HG03565 (cell line): ENCODE results near the gene RTF1.
"Not testable (repeated sequence)": the region's sequence is repeated elsewhere in the genome, so short reads cannot be mapped to it uniquely, and the experiment has no call there.

Experiments
- ATAC-seq: cut with Tn5 transposase; IDR thresholded peaks from one replicate; pipeline ENCODE4 v1.9.1; 2021; ENCODE audit warnings: mild to moderate bottlenecking, moderate library complexity; ENCODE audit not compliant: unreplicated experiment

The RTF1 gene

GRCh38 chr15:41416742-41417417 is at the start of gene RTF1:
TSS of gene RTF1 (plus strand) at chr15:41417095. CDS start at chr15:41417116, 21 bp downstream.
- ATAC-seq: peak; percentile 67

GRCh38 chr15:41367418-41367817 is 49.5 kb upstream of the RTF1 start:
- ATAC-seq: no peak

GRCh38 chr15:41377978-41378377 is 38.9 kb upstream of the RTF1 start:
- ATAC-seq: no peak

GRCh38 chr15:41383974-41384749 is 32.7 kb upstream of the RTF1 start:
- not testable (repeated sequence) for ATAC-seq

GRCh38 chr15:41387646-41388045 is 29.2 kb upstream of the RTF1 start:
- no peak for ATAC-seq

GRCh38 chr15:41392659-41393058 is 24.2 kb upstream of the RTF1 start:
- ATAC-seq: no peak

- no peak for ATAC-seq
Observed at GRCh38 chr15:41394924-41395323, 22.0 kb upstream of the RTF1 start.

- no peak for ATAC-seq
Observed at GRCh38 chr15:41396111-41396510, 20.8 kb upstream of the RTF1 start.

GRCh38 chr15:41401904-41402267 is 15.0 kb upstream of the RTF1 start:
- ATAC-seq: no peak

GRCh38 chr15:41407341-41407740 is 9.6 kb upstream of the RTF1 start:
- ATAC-seq: no peak

GRCh38 chr15:41408234-41408641 is 8.7 kb upstream of the RTF1 start:
- no peak for ATAC-seq

- no peak for ATAC-seq
Observed at GRCh38 chr15:41411031-41411430, 5.9 kb upstream of the RTF1 start.

GRCh38 chr15:41411441-41411840 is 5.5 kb upstream of the RTF1 start:
- ATAC-seq: no peak

- peak; percentile 2 for ATAC-seq
Observed at GRCh38 chr15:41416128-41416741, 660 bp upstream of the RTF1 start.

GRCh38 chr15:41417418-41418195 is 712 bp downstream of the RTF1 start:
- peak; percentile 20 for ATAC-seq

GRCh38 chr15:41423979-41424659 is 7.2 kb downstream of the RTF1 start:
- ATAC-seq: peak; percentile 80

GRCh38 chr15:41424809-41425208 is 7.9 kb downstream of the RTF1 start:
- ATAC-seq: no peak

- not testable (repeated sequence) for ATAC-seq
Observed at GRCh38 chr15:41425907-41426306, 9.0 kb downstream of the RTF1 start.

GRCh38 chr15:41429003-41429890 is 12.4 kb downstream of the RTF1 start:
- peak; percentile 71 for ATAC-seq
